ENCODE data around the gene VRK3. TPM values are rescaled to one million over a fixed set of nuclear protein-coding genes. Genes with fewer than 3 reads are reported as not detected.
A peak's percentile ranks its signal among the peaks of the same experiment; 100 is the strongest.

Gene VRK3
- total and polyA plus RNA-seq, 2 donors (not counting 3 experiments of a cell fraction or from before 2014, with no cell fraction given) = 20.4 to 36.0 TPM

- no peak overlapping the region for H3K4me3 ChIP-seq (replicated peaks in 1 of 3; ENCODE audit: insufficient read depth in 1 of 3, low read depth in 1 of 3, low read length in 3 of 3)
- H3K9me3 ChIP-seq (replicated peaks; ENCODE audit: control insufficient read depth, insufficient read depth, low read length) = no peaks in the 10 kb centered on the region
- H3K27me3 ChIP-seq (ENCODE audit: control insufficient read depth in 2 of 2, insufficient read depth in 2 of 2, low read length in 2 of 2) = no peaks in the 10 kb centered on the region
- DNase-seq (ENCODE audit: low read depth, low spot score) (peak; percentile 38), FAIRE-seq (peak; percentile 88)
- H3K27ac ChIP-seq (ENCODE audit: insufficient read depth, low read depth, low read length) = no peak overlapping the region
- H2AFZ ChIP-seq (ENCODE audit: low read depth, low read length) = no peak overlapping the region
- H3K9ac ChIP-seq (replicated peaks; ENCODE audit: extremely low read depth, insufficient read depth, low read length) = no peak overlapping the region
- intact Hi-C loops (cut with micrococcal nuclease) = loop anchor here (1.0 kb wide), 1 partner anchor 46 kb away; no protein-coding TSS in a partner anchor
- no TSS peak for BruUV-seq (replicated peaks)
- H3K36me3 ChIP-seq (ENCODE audit: control insufficient read depth in 2 of 2, extremely low read depth in 1 of 2, insufficient read depth in 2 of 2, low read length in 2 of 2) = peaks cover 0 to 3% of the 10 kb centered on the region in 2 experiments
- H3K79me2 ChIP-seq (ENCODE audit: control insufficient read depth, insufficient read depth, low read length) = no peaks in the 10 kb centered on the region
- H3K9me1 ChIP-seq (replicated peaks; ENCODE audit: control insufficient read depth, extremely low read depth, insufficient read depth, low read length) = no peaks in the 10 kb centered on the region
- dilution Hi-C loops (cut with MboI; ENCODE audit: extremely low pct_ligation_motif_present, low sequenced_read_pairs) = no loop called here
- CTCF ChIA-PET = interaction anchor here (0.6 to 2.2 kb wide), 7 partner anchors 29 to 51 kb away, joined by 3 to 7 read pairs (median 4); no protein-coding TSS in a partner anchor
- no peaks in the 10 kb centered on the region for H4K20me1 ChIP-seq (replicated peaks; ENCODE audit: control insufficient read depth, extremely low read depth, insufficient read depth, low read length)
- H3K4me1 ChIP-seq (ENCODE audit: control insufficient read depth, extremely low read depth, insufficient read depth, low read length) = no peaks in the 10 kb centered on the region
- H3K4me2 ChIP-seq (ENCODE audit: insufficient read depth, low read length) = no peak overlapping the region
- POLR2A ChIA-PET = no interaction called here
- TF ChIP-seq CTCF (IDR thresholded peaks at IDR 0.05; ENCODE audit: extremely low read depth in 1 of 2, insufficient read depth in 1 of 2, low read depth in 1 of 2, low read length in 2 of 2) (peak; percentile 82 to 84), JUN (IDR thresholded peaks at IDR 0.05; ENCODE audit: borderline replicate concordance, insufficient read depth, insufficient read length, low read depth) (no peak), POLR2AphosphoS5 (IDR thresholded peaks at IDR 0.05; ENCODE audit: insufficient read depth, low read depth, low read length) (peak; percentile 15), GATA2 (IDR thresholded peaks at IDR 0.05; ENCODE audit: insufficient read depth, insufficient read length, low read depth, low read length) (no peak), MYC (IDR thresholded peaks at IDR 0.05; ENCODE audit: low read depth, low read length) (no peak), EZH2 (IDR thresholded peaks at IDR 0.05; ENCODE audit: borderline replicate concordance, low read depth, low read length, severe bottlenecking) (no peak), FOS (IDR thresholded peaks at IDR 0.05; ENCODE audit: borderline replicate concordance, insufficient read depth, low read length) (no peak)
These were observed 41.4 kb downstream of the VRK3 start for GRCh38 chr19:49983645-49984229.

Data from endothelial cell of umbilical vein (primary cell).